Measurements from ENCODE around the gene ACO2. TPM values are rescaled to one million over a fixed set of nuclear protein-coding genes. Genes with fewer than 3 reads are reported as not detected.

ACO2 gene
- total RNA-seq, 1 experiment from 2014 or later, result 71.5 TPM

- ATAC-seq, result no peak
- peaks cover 16% of the 10 kb centered on the region for H3K4me1 ChIP-seq (ENCODE audit: control insufficient read depth, insufficient read depth, low read length)
- no peaks in the 10 kb centered on the region for H3K36me3 ChIP-seq (ENCODE audit: control insufficient read depth, insufficient read depth, low read length)
- intact Hi-C loops (cut with micrococcal nuclease; ENCODE audit: unreplicated experiment), result no loop called here
- no peaks in the 10 kb centered on the region for H3K27me3 ChIP-seq (ENCODE audit: control insufficient read depth, insufficient read depth, low read length)
- CTCF ChIA-PET, result no interaction called here
- TF ChIP-seq TCF7L2 (IDR thresholded peaks at IDR 0.05; ENCODE audit: low read depth, low read length) (no peak), POLR2AphosphoS5 (IDR thresholded peaks at IDR 0.05; ENCODE audit: low read depth, low read length) (no peak), CTCF (IDR thresholded peaks at IDR 0.05) (no peak), REST (IDR thresholded peaks at IDR 0.05; ENCODE audit: insufficient read depth in 1 of 2, low read depth in 2 of 2, low read length in 1 of 2) (no peak), SIN3A (IDR thresholded peaks at IDR 0.05; ENCODE audit: borderline replicate concordance, insufficient read depth, low read depth, low read length) (no peak)
- no peak overlapping the region for H3K27ac ChIP-seq (ENCODE audit: low read length)
- DNase-seq (ENCODE audit: low read depth, low spot score), result no peak
- POLR2A ChIA-PET, result no interaction called here
- H3K9me3 ChIP-seq (ENCODE audit: control insufficient read depth, insufficient read depth, low read depth, low read length), result no peaks in the 10 kb centered on the region
- BruUV-seq (replicated peaks), result no TSS peak
- no peak overlapping the region for H3K4me3 ChIP-seq (ENCODE audit: low read depth in 2 of 2, low read length in 2 of 2)
- in situ Hi-C loops (cut with HindIII; ENCODE audit: low pct_unique_long_range_greater_than_20kb, low sequenced_read_pairs), result no loop called here
Measured at GRCh38 chr22:41568811-41569210, 99.9 kb downstream of the ACO2 start.

GRCh38 chr22:41570221-41570620, 101.3 kb downstream of the ACO2 start:
- Histone ChIP-seq H3K27me3 (ENCODE audit: control insufficient read depth, insufficient read depth, low read length) (no peaks in the 10 kb centered on the region), H3K36me3 (ENCODE audit: control insufficient read depth, insufficient read depth, low read length) (no peaks in the 10 kb centered on the region), H3K9me3 (ENCODE audit: control insufficient read depth, insufficient read depth, low read depth, low read length) (no peaks in the 10 kb centered on the region), H3K4me1 (ENCODE audit: control insufficient read depth, insufficient read depth, low read length) (peaks cover 14% of the 10 kb centered on the region), H3K4me3 (ENCODE audit: low read depth in 2 of 2, low read length in 2 of 2) (no peak overlapping the region), H3K27ac (ENCODE audit: low read length) (no peak overlapping the region)
- TF ChIP-seq POLR2AphosphoS5 (IDR thresholded peaks at IDR 0.05; ENCODE audit: low read depth, low read length) (no peak), CTCF (IDR thresholded peaks at IDR 0.05) (no peak), SIN3A (IDR thresholded peaks at IDR 0.05; ENCODE audit: borderline replicate concordance, insufficient read depth, low read depth, low read length) (no peak), REST (IDR thresholded peaks at IDR 0.05; ENCODE audit: insufficient read depth in 1 of 2, low read depth in 2 of 2, low read length in 1 of 2) (no peak), TCF7L2 (IDR thresholded peaks at IDR 0.05; ENCODE audit: low read depth, low read length) (no peak)
- CTCF ChIA-PET, result interaction anchor here (0.6 kb wide), 1 partner anchor 16 kb away, joined by 4 read pairs; no protein-coding TSS in a partner anchor
- POLR2A ChIA-PET, result no interaction called here
- ATAC-seq (no peak), DNase-seq (ENCODE audit: low read depth, low spot score) (no peak)
- intact Hi-C loops (cut with micrococcal nuclease; ENCODE audit: unreplicated experiment), result no loop called here
- no TSS peak for BruUV-seq (replicated peaks)
- in situ Hi-C loops (cut with HindIII; ENCODE audit: low pct_unique_long_range_greater_than_20kb, low sequenced_read_pairs), result no loop called here
